Psoas muscle (tissue), 8 donors: ENCODE measurements around the gene THRB. TPM values are rescaled to one million over a fixed set of nuclear protein-coding genes. Genes with fewer than 3 reads are reported as not detected.

Experiments
- ATAC-seq, 4 donors: fragments of 200-7000 bp; cut with Tn5 transposase; one replicate each; pipeline ENCODE4 v1.9.1; 2020; ENCODE audit warnings: moderate library complexity in 3 of 4, mild to moderate bottlenecking in 2 of 4
- DNase-seq, 2 donors: peaks; one replicate each; pipeline ENCODE4 v3.0.0-alpha.2; 2020
- H3K27ac ChIP-seq: fragments of 200-600 bp; one replicate; pipeline ENCODE4 v1.8.0; 2022
- H3K27me3 ChIP-seq, 3 donors: fragments of 200-600 bp in 1 of 3; one replicate each; pipeline versions ENCODE4 v1.6.1 to v1.8.0; 2013 to 2022; ENCODE audit warnings: low read length in 2 of 3, mild to moderate bottlenecking in 2 of 3, moderate library complexity in 1 of 3; ENCODE audit not compliant: insufficient read depth in 3 of 3
- H3K36me3 ChIP-seq, 2 donors: fragments of 200-600 bp in 1 of 2; one replicate each; pipeline versions ENCODE4 v1.6.1 to v1.8.0; 2013 to 2022; ENCODE audit warnings: low read depth in 1 of 2, mild to moderate bottlenecking in 1 of 2, moderate library complexity in 1 of 2; ENCODE audit not compliant: insufficient read depth in 1 of 2
- H3K4me1 ChIP-seq: fragments of 200-600 bp; one replicate; pipeline ENCODE4 v1.8.0; 2022
- H3K4me3 ChIP-seq: fragments of 200-600 bp; one replicate; pipeline ENCODE4 v1.8.0; 2022; ENCODE audit warnings: mild to moderate bottlenecking
- H3K9me3 ChIP-seq: fragments of 200-600 bp; one replicate; pipeline ENCODE4 v1.8.0; 2022
- CTCF ChIP-seq: fragments of 200-600 bp; IDR thresholded peaks from one replicate; pipeline ENCODE4 v1.8.0; 2022; ENCODE audit warnings: antibody characterized with exemption
- WGBS, 3 donors: extraction: QIAGEN DNeasy Blood & Tissue Kit; methylation state at CpG; one replicate each; pipeline versions ENCODE4 v1.1.6 to v1.1.7; 2013; 5-methylcytosine and 5-hydroxymethylcytosine counted together
- intact Hi-C, 2 donors: fragments of 100-400 bp; cut with DNase I; formaldehyde crosslinking; loops; one replicate each; pipeline versions ENCODE4 v1.11.0 to v1.14.2; 2022
- polyA plus RNA-seq, 3 donors: library from polyadenylated mRNA; stranded (reverse); fragments of 200-250 nt; gene quantifications; one replicate each; pipeline ENCODE4 v1.2.3, GENCODE V29; 2013
- total RNA-seq, 4 donors: library from RNA; stranded (reverse); fragmentation: NEBNext Ultra II Directional in 2 of 4; extraction: Animal tissue kit (Norgen Biotek cat#: 25700) in 2 of 4; gene quantifications; one replicate each; pipeline versions ENCODE4 v1.2.1 to v1.2.4, GENCODE V29; 2021 to 2023
- donor health status: healthy with polysubstance abuse.
- donor health status: DM: no; HTN: no; CAD: no; lungs with moderate emphysema.
- donor health status: Bipolar disorder and iron deficiency.
- donor health status: healthy.
- donor health status: DM: yes; HTN: yes; CAD: no.
- donor health status: DM: no; HTN: no; CAD: no.
- donor health status: DM: no; HTN: no; CAD: no.
- donor health status: DM: yes; HTN: yes; CAD: no.

The THRB gene
- total and polyA plus RNA-seq, 7 donors, result 11.5 to 38.6 (median 31.4) TPM

GRCh38 chr3:24471486-24471885 lies 23.2 kb downstream of the THRB start:
- Histone ChIP-seq H3K9me3 (no peaks in the 10 kb centered on the region), H3K4me3 (no peak overlapping the region), H3K27ac (no peak overlapping the region), H3K27me3 (no peaks in the 10 kb centered on the region), H3K36me3 (no peaks in the 10 kb centered on the region), H3K4me1 (peaks cover 31% of the 10 kb centered on the region)
- DNase-seq, result no peak
- WGBS, 3 donors, result 6 to 20% (median 15%) methylated on average over 1 of the region's 1 CpG
- intact Hi-C loops, result no loop called here
- TF ChIP-seq CTCF, result no peak
- peak in 3 of 4 donors; percentile 41 to 57 (median 45) for ATAC-seq

GRCh38 chr3:24470277-24470676 lies 24.4 kb downstream of the THRB start:
- 82 to 87% (median 82%) methylated on average over 4 of the region's 4 CpGs for WGBS, 3 donors
- Histone ChIP-seq H3K4me3 (no peak overlapping the region), H3K27me3 (no peaks in the 10 kb centered on the region), H3K9me3 (no peaks in the 10 kb centered on the region), H3K36me3 (no peaks in the 10 kb centered on the region), H3K27ac (no peak overlapping the region), H3K4me1 (peaks cover 19% of the 10 kb centered on the region)
- DNase-seq, result no peak
- no peak for ATAC-seq
- intact Hi-C loops, result no loop called here
- TF ChIP-seq CTCF, result no peak

- intact Hi-C loops, result no loop called here
- TF ChIP-seq CTCF, result no peak
- WGBS, 3 donors, result 95 to 100% (median 95%) methylated on average over 1 of the region's 1 CpG
- no peak overlapping the region for H3K4me3 ChIP-seq
- peaks cover 5% of the 10 kb centered on the region for H3K9me3 ChIP-seq
- no peaks in the 10 kb centered on the region for H3K27me3 ChIP-seq
- DNase-seq (no peak), ATAC-seq (no peak)
- no peaks in the 10 kb centered on the region for H3K36me3 ChIP-seq
- H3K4me1 ChIP-seq, result peaks cover 14% of the 10 kb centered on the region
- H3K27ac ChIP-seq, result no peak overlapping the region
Measured at GRCh38 chr3:24464389-24464788, 30.3 kb downstream of the THRB start.

DNA sequence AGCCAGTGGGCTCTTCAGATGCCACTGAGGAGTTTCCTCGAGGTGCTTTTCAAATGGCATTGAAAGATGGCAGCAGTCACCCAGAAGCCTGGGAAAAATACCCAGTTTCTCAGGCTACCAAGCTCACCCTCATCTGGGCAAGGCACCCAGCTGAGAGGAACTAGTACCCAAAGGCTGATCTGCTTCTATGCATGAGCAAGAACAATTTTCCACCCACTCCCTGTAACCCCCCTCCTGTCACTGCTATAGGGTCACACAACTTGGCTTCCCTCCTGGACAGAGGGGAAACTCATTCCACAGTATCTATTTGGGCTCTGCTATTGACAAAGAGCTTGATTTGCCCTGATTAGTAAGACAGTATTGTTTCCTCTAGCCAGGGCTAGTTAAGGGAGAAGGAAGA lies 31.9 kb downstream of the THRB start:
- ATAC-seq (peak in 3 of 4 donors; percentile 17 to 42 (median 26)), DNase-seq (no peak)
- peaks cover 14% of the 10 kb centered on the region for H3K4me1 ChIP-seq
- H3K27ac ChIP-seq, result no peak overlapping the region
- 24 to 48% (median 35%) methylated on average over 1 of the region's 1 CpG for WGBS, 3 donors
- no peak overlapping the region for H3K4me3 ChIP-seq
- no peaks in the 10 kb centered on the region for H3K36me3 ChIP-seq
- peaks cover 5% of the 10 kb centered on the region for H3K9me3 ChIP-seq
- no peak for TF ChIP-seq CTCF
- H3K27me3 ChIP-seq, result no peaks in the 10 kb centered on the region
- intact Hi-C loops, result no loop called here

GRCh38 chr3:24460974-24461373 lies 33.7 kb downstream of the THRB start:
- 93 to 100% (median 95%) methylated on average over 2 of the region's 2 CpGs for WGBS, 3 donors

More at GRCh38 chr3:24460974-24461373, 33.7 kb downstream of the THRB start:
- H3K4me3 ChIP-seq, result no peak overlapping the region
- intact Hi-C loops, result no loop called here
- peaks cover 14% of the 10 kb centered on the region for H3K4me1 ChIP-seq
- DNase-seq, result no peak
- no peaks in the 10 kb centered on the region for H3K36me3 ChIP-seq
- ATAC-seq, result peak; percentile 39 to 82 (median 74)
- no peak overlapping the region for H3K27ac ChIP-seq
- no peak for TF ChIP-seq CTCF
- peaks cover 5% of the 10 kb centered on the region for H3K9me3 ChIP-seq
- no peaks in the 10 kb centered on the region for H3K27me3 ChIP-seq
